ENCODE measurements around the gene BIN1. TPM values are rescaled to one million over a fixed set of nuclear protein-coding genes. Genes with fewer than 3 reads are reported as not detected.

The BIN1 gene
- total and polyA plus RNA-seq, 4 donors, result 103 to 220 (median 163) TPM

DNA sequence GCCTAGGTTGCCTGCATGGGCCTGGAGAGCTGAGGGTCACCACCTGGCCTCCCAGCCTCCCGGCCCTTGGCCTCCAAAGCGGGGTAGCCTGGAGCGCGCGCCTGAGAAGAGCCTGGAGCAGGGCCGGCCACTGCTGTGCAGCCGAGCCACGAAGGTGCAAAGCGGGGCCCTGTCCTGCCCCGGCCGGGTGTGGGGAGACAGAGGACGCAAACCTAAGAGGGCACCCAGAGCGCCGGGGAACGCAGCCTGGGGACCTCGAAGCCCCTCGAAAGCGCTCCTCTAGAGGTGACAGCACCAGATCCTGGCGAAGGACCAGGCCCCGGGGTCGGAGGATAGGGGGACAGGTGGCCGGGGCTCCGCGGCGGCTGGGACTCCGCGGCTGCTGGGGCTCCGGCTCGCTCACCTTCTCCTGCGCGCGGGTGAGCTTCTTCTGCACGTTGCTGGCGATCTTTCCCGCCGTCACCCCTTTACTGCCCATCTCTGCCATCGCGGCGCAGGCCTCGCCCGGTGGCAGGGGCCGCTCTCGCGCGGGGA, 430 bp downstream of the BIN1 start:
- 0% methylated on average over 45 of the region's 45 CpGs for WGBS (ENCODE audit: insufficient coverage)
- peaks cover 54% of the 10 kb centered on the region for H3K4me1 ChIP-seq (ENCODE audit: control insufficient read depth, insufficient read depth, low read length)
- DNase-seq (ENCODE audit: low read depth in 4 of 6, low spot score in 6 of 6), result peak in 1 of 6 donors; percentile 22

DNA sequence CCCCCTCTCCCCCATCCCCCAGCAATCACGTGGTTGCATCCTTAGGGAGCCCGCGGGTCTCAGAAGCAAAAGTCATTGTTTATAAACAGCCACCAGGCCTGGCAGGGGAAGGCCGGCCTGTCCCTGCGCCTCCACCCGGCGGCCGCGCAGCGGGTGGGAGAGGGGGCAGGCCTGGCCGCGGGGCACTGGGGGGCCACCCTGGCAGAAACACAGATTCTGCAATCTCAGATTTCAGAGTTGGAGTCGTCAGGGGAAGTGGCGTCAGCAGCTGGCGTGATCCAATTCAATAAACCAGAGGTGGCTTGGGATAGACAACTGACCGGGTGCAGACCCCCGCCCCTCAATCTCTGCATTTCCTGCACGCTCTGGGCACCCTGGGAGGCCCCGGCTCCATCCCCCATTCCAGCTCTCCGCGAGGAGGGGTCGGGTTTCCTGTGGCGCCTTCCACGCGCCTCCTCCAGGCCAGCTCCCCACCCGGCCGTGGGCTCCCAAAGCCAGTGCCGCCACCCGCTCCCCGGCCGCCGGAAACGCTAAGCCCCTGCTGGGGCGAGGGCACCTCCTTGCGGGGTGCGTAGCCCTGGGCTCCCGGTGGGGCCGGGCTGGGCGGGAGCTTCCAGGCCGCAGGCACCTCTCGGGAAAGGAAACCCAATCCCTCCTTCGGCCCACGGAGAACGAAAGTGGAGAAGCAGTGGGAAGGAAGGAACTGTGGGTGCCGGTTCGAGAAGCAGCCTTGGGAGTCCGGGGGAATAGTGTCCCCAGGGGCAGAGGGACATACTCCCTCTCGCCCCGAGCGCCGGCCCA, 1.1 kb downstream of the BIN1 start:
- H3K36me3 ChIP-seq (ENCODE audit: control insufficient read depth, insufficient read depth, low read length), result peaks cover 18% of the 10 kb centered on the region
- under 1% methylated on average over 46 of the region's 51 CpGs for WGBS (ENCODE audit: insufficient coverage)
- no peaks in the 10 kb centered on the region for H3K27me3 ChIP-seq (ENCODE audit: control insufficient read depth, insufficient read depth, low read length)
- H3K4me1 ChIP-seq (ENCODE audit: control insufficient read depth, insufficient read depth, low read length), result peaks cover 61% of the 10 kb centered on the region
- H3K27ac ChIP-seq (ENCODE audit: low read depth, low read length), result peak overlapping the region; percentile 82
- no peaks in the 10 kb centered on the region for H3K9me3 ChIP-seq (ENCODE audit: control insufficient read depth, insufficient read depth, low read length)
- peak in 4 of 6 donors; percentile 23 to 83 (median 49) for DNase-seq (ENCODE audit: low read depth in 4 of 6, low spot score in 6 of 6)
- peak overlapping the region; percentile 89 for H3K4me3 ChIP-seq (ENCODE audit: low read depth, low read length)

More for the DNA sequence above, 430 bp downstream of the BIN1 start:
- Histone ChIP-seq H3K36me3 (ENCODE audit: control insufficient read depth, insufficient read depth, low read length) (peaks cover 16% of the 10 kb centered on the region), H3K27me3 (ENCODE audit: control insufficient read depth, insufficient read depth, low read length) (no peaks in the 10 kb centered on the region), H3K27ac (ENCODE audit: low read depth, low read length) (peak overlapping the region; percentile 82), H3K9me3 (ENCODE audit: control insufficient read depth, insufficient read depth, low read length) (no peaks in the 10 kb centered on the region), H3K4me3 (ENCODE audit: low read depth, low read length) (peak overlapping the region; percentile 89)

DNA sequence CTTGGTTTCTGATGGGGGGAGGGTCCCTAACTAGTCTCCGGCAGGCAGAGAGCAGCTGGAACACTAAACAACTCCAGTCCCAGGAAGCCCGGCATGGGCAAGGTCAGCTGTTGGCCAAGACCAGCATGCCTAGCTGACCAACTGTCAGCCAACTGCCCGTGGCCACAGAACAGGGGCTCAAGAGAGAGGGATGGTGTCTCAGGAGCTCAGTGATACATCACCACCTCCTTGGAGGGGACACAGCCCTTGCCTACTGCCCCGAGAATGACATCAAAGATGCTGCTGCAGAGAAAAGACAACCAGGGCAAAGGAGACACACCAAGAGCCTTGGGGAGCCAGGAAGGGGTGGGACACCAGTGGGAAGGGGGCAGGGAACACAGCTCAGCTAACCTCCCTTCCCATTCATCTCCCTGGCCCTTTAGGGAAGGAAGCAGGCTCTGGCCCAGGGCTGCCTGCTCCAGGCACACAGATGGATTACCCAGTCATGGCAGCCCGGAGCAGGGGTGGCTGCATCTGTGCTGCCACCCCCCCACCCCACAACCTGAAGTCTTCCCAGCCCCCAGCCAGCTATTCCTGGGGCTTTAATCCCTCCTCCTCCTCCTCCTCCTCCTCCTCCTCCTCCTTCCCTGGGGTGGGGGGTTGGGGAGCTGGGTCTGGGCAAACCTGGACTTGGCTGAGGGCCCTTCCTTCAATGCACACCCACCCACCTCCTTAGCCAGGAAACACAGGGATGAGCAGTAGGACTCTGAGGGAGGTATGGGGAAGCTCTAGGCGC, 1.9 kb downstream of the BIN1 start:
- H3K27ac ChIP-seq (ENCODE audit: low read depth, low read length), result peak overlapping the region; percentile 82
- H3K9me3 ChIP-seq (ENCODE audit: control insufficient read depth, insufficient read depth, low read length), result no peaks in the 10 kb centered on the region
- H3K36me3 ChIP-seq (ENCODE audit: control insufficient read depth, insufficient read depth, low read length), result peaks cover 23% of the 10 kb centered on the region
- peaks cover 68% of the 10 kb centered on the region for H3K4me1 ChIP-seq (ENCODE audit: control insufficient read depth, insufficient read depth, low read length)
- no peak for DNase-seq (ENCODE audit: low read depth in 4 of 6, low spot score in 6 of 6)
- 71% methylated on average over 4 of the region's 6 CpGs for WGBS (ENCODE audit: insufficient coverage)
- peak overlapping the region; percentile 89 for H3K4me3 ChIP-seq (ENCODE audit: low read depth, low read length)
- no peaks in the 10 kb centered on the region for H3K27me3 ChIP-seq (ENCODE audit: control insufficient read depth, insufficient read depth, low read length)

DNA sequence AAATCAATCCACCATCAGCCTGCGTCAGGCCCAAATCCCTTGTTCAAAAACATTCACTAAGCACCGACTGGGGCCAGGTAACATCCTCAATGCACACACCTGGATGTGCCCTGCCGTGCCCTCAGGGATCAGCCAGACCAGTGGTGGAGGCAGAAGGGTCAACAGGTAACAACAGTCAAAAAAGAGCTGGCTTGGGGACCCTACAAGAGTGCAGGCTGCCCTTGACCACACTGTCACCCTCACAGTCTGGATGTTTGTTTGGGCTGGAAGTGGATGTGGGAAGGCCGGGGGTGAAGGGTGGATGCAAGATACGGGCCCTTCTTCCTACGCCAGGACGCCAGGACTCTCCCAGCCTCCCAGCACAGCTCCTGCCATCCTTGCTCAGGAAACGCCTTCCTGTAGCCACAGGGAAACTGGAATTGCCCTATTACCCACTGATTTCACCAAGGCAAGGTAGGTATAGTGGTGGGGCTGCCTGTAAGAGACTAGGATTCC, 2.7 kb downstream of the BIN1 start:
- 86% methylated on average over 1 of the region's 8 CpGs for WGBS (ENCODE audit: insufficient coverage)
- H3K4me3 ChIP-seq (ENCODE audit: low read depth, low read length), result peak overlapping the region; percentile 89

DNA sequence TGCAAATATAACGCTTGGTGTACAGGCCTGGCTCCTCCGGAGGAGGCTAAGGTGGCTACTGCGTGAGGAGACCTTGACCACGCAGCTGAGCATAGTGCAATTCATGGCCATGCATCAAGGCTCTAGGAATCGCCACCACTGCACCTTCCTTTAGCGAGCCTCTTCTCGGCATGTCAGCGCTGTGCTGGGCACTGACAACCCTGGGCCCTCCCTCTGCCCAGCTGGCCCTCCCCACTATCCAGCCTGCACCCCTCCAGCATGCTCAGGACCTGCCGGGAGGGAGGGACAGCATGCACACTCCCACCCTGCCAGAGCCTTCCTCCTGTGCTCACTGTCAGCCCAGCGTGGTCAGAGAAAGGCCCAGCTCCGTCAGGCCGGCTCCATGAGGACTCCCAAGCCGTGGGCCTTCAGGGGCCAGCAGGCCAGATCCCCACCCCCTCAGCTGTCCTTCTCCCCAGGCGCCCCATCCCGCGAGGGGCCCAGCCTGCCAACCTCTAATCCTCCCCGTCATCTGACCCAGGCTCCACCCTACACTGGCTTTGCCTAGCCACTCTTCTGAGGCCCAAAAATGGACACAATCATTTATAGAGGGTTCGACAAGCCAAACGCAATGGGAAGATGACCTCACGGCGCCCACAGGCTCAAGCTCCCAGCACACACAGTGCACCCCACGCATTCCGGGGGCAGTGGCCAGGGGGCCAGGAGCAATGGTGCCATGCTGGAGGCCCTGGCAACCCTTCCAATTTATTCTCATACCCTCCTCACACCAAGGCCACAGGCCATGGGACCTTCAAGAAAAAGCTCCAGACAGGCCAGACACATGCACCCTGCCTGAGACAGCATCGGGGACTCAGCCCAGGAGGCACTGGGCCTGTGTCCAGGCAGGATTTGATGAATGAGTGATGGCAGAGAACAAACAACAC, 3.5 kb downstream of the BIN1 start:
- WGBS (ENCODE audit: insufficient coverage), result 80% methylated on average over 22 of the region's 24 CpGs
- Histone ChIP-seq H3K27ac (ENCODE audit: low read depth, low read length) (no peak overlapping the region), H3K9me3 (ENCODE audit: control insufficient read depth, insufficient read depth, low read length) (no peaks in the 10 kb centered on the region), H3K36me3 (ENCODE audit: control insufficient read depth, insufficient read depth, low read length) (peaks cover 27% of the 10 kb centered on the region), H3K27me3 (ENCODE audit: control insufficient read depth, insufficient read depth, low read length) (no peaks in the 10 kb centered on the region), H3K4me3 (ENCODE audit: low read depth, low read length) (no peak overlapping the region), H3K4me1 (ENCODE audit: control insufficient read depth, insufficient read depth, low read length) (peaks cover 77% of the 10 kb centered on the region)
- DNase-seq (ENCODE audit: low read depth in 4 of 6, low spot score in 6 of 6), result no peak

More for the DNA sequence above, 2.7 kb downstream of the BIN1 start:
- no peak for DNase-seq (ENCODE audit: low read depth in 4 of 6, low spot score in 6 of 6)
- Histone ChIP-seq H3K9me3 (ENCODE audit: control insufficient read depth, insufficient read depth, low read length) (no peaks in the 10 kb centered on the region), H3K4me1 (ENCODE audit: control insufficient read depth, insufficient read depth, low read length) (peaks cover 70% of the 10 kb centered on the region), H3K36me3 (ENCODE audit: control insufficient read depth, insufficient read depth, low read length) (peaks cover 23% of the 10 kb centered on the region), H3K27me3 (ENCODE audit: control insufficient read depth, insufficient read depth, low read length) (no peaks in the 10 kb centered on the region), H3K27ac (ENCODE audit: low read depth, low read length) (no peak overlapping the region)

DNA sequence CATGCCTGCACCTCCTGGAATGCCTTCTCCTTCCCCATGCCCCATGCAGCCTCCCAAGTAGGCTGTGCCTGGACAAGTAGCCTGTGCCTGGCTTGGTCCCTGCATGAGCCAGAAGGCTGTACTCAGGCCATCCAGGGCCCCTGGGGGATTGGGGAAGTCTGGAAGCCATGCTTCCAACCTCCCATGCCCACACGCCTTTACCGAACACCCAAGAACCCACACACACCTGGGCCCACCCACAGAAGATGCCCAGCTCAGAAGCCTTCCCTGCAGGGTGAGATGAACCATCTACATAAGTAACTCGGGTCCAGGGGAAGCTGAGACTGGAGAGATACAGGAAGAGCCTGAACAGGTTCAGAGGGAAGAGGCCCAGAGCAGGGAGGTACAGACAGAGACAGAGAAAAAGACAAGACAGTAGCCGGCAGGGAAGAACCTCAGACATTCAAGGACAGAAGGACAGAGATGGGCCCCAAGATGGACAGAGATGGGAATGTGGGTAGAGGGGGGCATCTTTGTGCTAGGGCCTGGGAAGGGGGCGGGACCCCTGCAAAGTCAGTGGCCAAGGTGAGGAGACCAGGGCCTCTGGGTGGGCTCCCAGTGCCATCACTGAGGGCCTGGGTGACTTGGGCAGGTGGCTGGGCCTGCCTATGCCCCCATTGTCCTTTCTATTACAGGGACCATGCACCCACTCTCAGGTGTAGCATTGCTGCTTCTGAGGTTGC, 4.3 kb downstream of the BIN1 start:
- H3K36me3 ChIP-seq (ENCODE audit: control insufficient read depth, insufficient read depth, low read length), result peaks cover 27% of the 10 kb centered on the region
- DNase-seq (ENCODE audit: low read depth in 4 of 6, low spot score in 6 of 6), result no peak
- H3K9me3 ChIP-seq (ENCODE audit: control insufficient read depth, insufficient read depth, low read length), result no peaks in the 10 kb centered on the region
- H3K27me3 ChIP-seq (ENCODE audit: control insufficient read depth, insufficient read depth, low read length), result no peaks in the 10 kb centered on the region
- 88% methylated on average over 2 of the region's 5 CpGs for WGBS (ENCODE audit: insufficient coverage)
- no peak overlapping the region for H3K4me3 ChIP-seq (ENCODE audit: low read depth, low read length)
- H3K4me1 ChIP-seq (ENCODE audit: control insufficient read depth, insufficient read depth, low read length), result peaks cover 78% of the 10 kb centered on the region
- no peak overlapping the region for H3K27ac ChIP-seq (ENCODE audit: low read depth, low read length)

DNA sequence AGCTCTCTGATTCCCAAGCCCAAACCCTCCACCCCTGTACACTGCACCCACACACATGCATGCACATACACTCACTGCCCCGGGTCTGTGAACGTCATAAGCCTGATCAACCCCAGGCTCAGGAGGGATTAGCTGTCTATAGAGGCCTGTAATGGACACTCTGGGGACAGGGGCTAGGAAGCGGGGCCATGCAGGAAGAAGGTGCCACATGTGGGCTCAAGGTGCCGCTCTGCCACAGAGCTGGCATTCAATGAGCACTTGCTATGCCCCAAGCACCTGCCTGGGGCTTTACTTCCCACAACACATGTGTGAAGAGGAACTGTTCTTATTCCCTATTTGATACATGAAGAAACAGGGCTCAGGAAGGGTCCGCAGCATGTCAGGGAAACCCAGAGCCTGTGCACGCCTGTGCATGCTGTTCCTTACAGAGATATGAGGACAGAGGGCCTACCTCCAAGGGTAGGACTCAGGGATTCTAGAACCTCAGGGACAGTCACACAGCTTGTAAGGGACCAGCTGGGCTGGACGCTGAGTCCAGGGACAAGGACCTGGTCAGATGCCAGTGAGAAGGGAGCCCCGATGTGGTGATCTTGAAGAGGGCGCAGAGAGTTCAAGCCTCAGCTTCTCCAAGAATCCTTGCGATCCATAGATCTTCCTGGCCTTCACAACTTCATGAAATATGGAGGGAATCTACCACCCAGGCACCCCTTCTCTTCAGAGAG, 5.0 kb downstream of the BIN1 start:
- Histone ChIP-seq H3K27me3 (ENCODE audit: control insufficient read depth, insufficient read depth, low read length) (no peaks in the 10 kb centered on the region), H3K9me3 (ENCODE audit: control insufficient read depth, insufficient read depth, low read length) (no peaks in the 10 kb centered on the region), H3K4me1 (ENCODE audit: control insufficient read depth, insufficient read depth, low read length) (peaks cover 82% of the 10 kb centered on the region), H3K4me3 (ENCODE audit: low read depth, low read length) (no peak overlapping the region), H3K27ac (ENCODE audit: low read depth, low read length) (no peak overlapping the region), H3K36me3 (ENCODE audit: control insufficient read depth, insufficient read depth, low read length) (peaks cover 32% of the 10 kb centered on the region)
- 79% methylated on average over 8 of the region's 10 CpGs for WGBS (ENCODE audit: insufficient coverage)
- no peak for DNase-seq (ENCODE audit: low read depth in 4 of 6, low spot score in 6 of 6)

DNA sequence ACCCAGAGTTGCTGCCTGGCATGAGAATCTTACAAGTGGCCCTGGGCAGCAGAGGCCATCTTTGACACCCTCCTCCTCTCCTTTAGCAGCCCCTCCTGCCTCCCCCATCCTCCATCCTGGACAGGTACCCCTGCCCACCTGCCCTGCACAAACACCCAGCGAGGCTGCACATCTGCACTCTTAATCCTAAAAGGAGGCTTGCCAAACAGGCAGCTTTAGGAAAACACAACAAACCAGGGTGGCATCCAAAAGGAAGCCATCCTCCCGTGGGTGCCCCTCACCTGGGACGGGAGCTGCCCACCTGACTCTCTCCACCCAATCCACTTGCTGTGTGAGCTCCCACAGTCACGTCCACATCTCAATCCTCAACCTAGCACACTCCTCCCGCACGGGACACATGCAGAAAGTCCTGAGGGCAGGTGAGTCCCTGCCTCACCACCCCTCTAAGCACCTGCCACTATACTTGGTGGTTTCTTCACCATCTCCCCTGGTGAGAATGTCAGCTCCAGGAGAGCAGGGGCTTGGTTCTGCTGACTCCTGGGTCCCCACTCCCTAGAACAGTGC, 5.8 kb downstream of the BIN1 start:
- Histone ChIP-seq H3K4me3 (ENCODE audit: low read depth, low read length) (no peak overlapping the region), H3K27me3 (ENCODE audit: control insufficient read depth, insufficient read depth, low read length) (no peaks in the 10 kb centered on the region), H3K4me1 (ENCODE audit: control insufficient read depth, insufficient read depth, low read length) (peaks cover 85% of the 10 kb centered on the region), H3K9me3 (ENCODE audit: control insufficient read depth, insufficient read depth, low read length) (no peaks in the 10 kb centered on the region), H3K36me3 (ENCODE audit: control insufficient read depth, insufficient read depth, low read length) (peaks cover 26% of the 10 kb centered on the region), H3K27ac (ENCODE audit: low read depth, low read length) (no peak overlapping the region)
- 85% methylated on average over 5 of the region's 6 CpGs for WGBS (ENCODE audit: insufficient coverage)
- no peak for DNase-seq (ENCODE audit: low read depth in 4 of 6, low spot score in 6 of 6)

Data from spinal cord (tissue), 10 donors.